22Rv1 (cell line): ENCODE results near the gene ZNF414.

ENCODE experiments used
- CTCF ChIP-seq: fragments of 450-650 bp; IDR thresholded peaks from 2 replicates; pipeline ENCODE4 v1.5.1; 2017; ENCODE audit warnings: mild to moderate bottlenecking
- ZFX ChIP-seq: fragments of 450-650 bp; IDR thresholded peaks from 2 replicates; pipeline ENCODE4 v1.6.1; 2017; ENCODE audit warnings: antibody characterized with exemption, borderline replicate concordance

- no peak for TF ChIP-seq CTCF
- no peak for TF ChIP-seq ZFX
Observed at GRCh38 chr19:8531470-8531869, 17.5 kb upstream of the ZNF414 start.
